Thymus (tissue), 11 donors: ENCODE measurements around the gene ZNF22. TPM values are rescaled to one million over a fixed set of nuclear protein-coding genes. Genes with fewer than 3 reads are reported as not detected.
A peak's percentile ranks its signal among the peaks of the same experiment; 100 is the strongest.

Experiments
- DNase-seq, 9 donors: peaks; one replicate each; pipeline ENCODE4 v3.0.0-alpha.2; 2013; ENCODE audit warnings: low spot score in 9 of 9, low read depth in 6 of 9, missing footprints in 1 of 9
- H3K27ac ChIP-seq, 2 donors: one replicate each; pipeline ENCODE4 v1.5.1; 2013; ENCODE audit warnings: control low read depth in 1 of 2, low read depth in 1 of 2, low read length in 1 of 2, mild to moderate bottlenecking in 1 of 2, moderate library complexity in 1 of 2
- H3K27me3 ChIP-seq, 2 donors: one replicate each; pipeline ENCODE4 v1.5.1; 2013; ENCODE audit warnings: low read length in 1 of 2; ENCODE audit not compliant: control insufficient read depth in 2 of 2, insufficient read depth in 1 of 2
- H3K36me3 ChIP-seq, 2 donors: one replicate each; pipeline ENCODE4 v1.5.1; 2013; ENCODE audit warnings: low read length in 1 of 2, mild to moderate bottlenecking in 1 of 2, moderate library complexity in 1 of 2; ENCODE audit not compliant: control insufficient read depth in 2 of 2, insufficient read depth in 2 of 2
- H3K4me1 ChIP-seq, 2 donors: one replicate each; pipeline ENCODE4 v1.5.1; 2013; ENCODE audit warnings: low read length in 2 of 2; ENCODE audit not compliant: control insufficient read depth in 2 of 2, insufficient read depth in 2 of 2
- H3K4me3 ChIP-seq, 2 donors: one replicate each; pipeline ENCODE4 v1.5.1; 2013; ENCODE audit warnings: low read length in 2 of 2, control low read depth in 1 of 2, mild to moderate bottlenecking in 1 of 2
- H3K9me3 ChIP-seq, 2 donors: one replicate each; pipeline ENCODE4 v1.5.1; 2013; ENCODE audit warnings: low read length in 1 of 2, mild to moderate bottlenecking in 1 of 2; ENCODE audit not compliant: control insufficient read depth in 2 of 2, insufficient read depth in 1 of 2
- WGBS: extraction: QIAGEN DNeasy Blood & Tissue Kit; methylation state at CpG from one replicate; pipeline ENCODE4 v1.1.7; 2013; 5-methylcytosine and 5-hydroxymethylcytosine counted together
- polyA plus RNA-seq: library from polyadenylated mRNA; stranded (reverse); fragments of 200-250 nt; gene quantifications from one replicate; pipeline ENCODE4 v1.2.3, GENCODE V29; 2013
- total RNA-seq: library from RNA; stranded (reverse); fragments of 120-200 nt; gene quantifications from one replicate; pipeline ENCODE4 v1.2.4, GENCODE V29; 2013
- donor health status: healthy.

Gene ZNF22
- total and polyA plus RNA-seq, 2 donors: 51.7 to 83.1 TPM

DNA sequence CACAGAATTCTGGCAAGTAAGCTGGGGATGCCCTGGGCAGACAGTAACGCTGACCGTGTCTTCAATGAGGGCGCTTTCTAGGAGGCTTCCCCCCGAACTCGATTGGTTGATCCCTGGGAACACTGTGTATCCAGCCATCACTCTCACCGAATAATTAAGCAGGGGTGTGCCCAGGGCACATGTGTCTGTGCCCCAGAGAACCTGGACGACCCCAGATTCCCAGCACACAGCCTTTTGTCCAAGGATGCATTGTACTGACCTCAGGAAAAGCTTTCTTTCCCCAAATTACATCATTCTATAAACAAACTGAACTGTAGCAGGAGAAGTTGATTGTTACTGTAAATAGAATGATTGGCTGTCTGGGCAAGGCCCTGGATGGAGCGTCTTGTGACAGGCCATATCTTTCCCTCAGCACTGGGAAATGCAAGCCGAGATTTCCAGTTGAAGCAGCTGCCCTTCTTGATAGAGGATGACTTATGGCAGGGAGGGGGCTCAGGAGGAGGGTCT is 15.5 kb upstream of the ZNF22 start:
- WGBS: 96% methylated on average over 9 of the region's 9 CpGs
- Histone ChIP-seq H3K27ac (no peak overlapping the region), H3K27me3 (no peaks in the 10 kb centered on the region), H3K4me1 (peaks cover 0 to 22% of the 10 kb centered on the region in 2 donors), H3K36me3 (no peaks in the 10 kb centered on the region), H3K4me3 (no peak overlapping the region), H3K9me3 (no peaks in the 10 kb centered on the region)
- DNase-seq: no peak

DNA sequence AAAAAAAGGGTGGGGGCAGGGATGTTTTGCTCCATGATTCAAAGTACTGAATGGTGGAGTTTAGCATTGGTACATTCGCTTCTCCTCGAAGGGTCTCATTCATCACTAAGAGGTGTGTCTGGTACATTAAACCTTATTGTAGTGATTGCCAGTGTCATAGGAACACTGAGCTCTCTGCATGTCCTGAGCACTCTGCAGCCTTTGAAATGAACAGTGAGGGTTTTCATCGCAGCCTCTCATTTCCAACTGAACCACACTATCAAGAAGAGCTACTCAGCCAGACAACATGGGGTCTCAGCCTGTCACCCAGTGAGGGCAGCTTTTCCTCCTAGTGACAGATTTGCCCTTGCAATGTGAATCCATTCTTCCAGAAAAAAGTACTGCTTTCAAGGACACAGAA is 14.5 kb upstream of the ZNF22 start:
- DNase-seq: no peak
- Histone ChIP-seq H3K4me1 (peaks cover 0 to 21% of the 10 kb centered on the region in 2 donors), H3K36me3 (no peaks in the 10 kb centered on the region), H3K27ac (no peak overlapping the region), H3K27me3 (no peaks in the 10 kb centered on the region), H3K4me3 (no peak overlapping the region), H3K9me3 (no peaks in the 10 kb centered on the region)
- 99% methylated on average over 3 of the region's 3 CpGs for WGBS

DNA sequence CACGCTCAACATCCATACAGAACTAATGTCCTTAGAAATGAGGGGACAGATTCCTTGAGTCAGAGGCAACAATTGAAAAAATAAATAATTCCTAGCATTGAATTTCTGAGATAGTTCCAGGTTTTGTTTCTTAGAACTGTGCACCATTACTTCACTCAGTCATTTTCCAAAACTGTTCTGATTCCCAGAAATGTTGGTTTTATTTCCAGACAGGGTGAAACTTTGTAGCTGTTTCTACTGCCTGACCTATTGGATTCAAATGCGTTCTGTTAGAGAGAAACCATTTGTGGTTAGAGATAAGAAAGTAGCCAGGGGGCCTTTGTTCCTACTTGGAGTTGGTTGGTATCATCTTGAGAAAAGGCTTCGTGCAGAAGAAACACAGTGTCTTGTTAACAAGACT is 14.1 kb upstream of the ZNF22 start:
- DNase-seq: no peak
- Histone ChIP-seq H3K27ac (no peak overlapping the region), H3K27me3 (no peaks in the 10 kb centered on the region), H3K4me3 (no peak overlapping the region), H3K36me3 (no peaks in the 10 kb centered on the region), H3K4me1 (peaks cover 0 to 21% of the 10 kb centered on the region in 2 donors), H3K9me3 (no peaks in the 10 kb centered on the region)
- 44% methylated on average over 3 of the region's 3 CpGs for WGBS

DNA sequence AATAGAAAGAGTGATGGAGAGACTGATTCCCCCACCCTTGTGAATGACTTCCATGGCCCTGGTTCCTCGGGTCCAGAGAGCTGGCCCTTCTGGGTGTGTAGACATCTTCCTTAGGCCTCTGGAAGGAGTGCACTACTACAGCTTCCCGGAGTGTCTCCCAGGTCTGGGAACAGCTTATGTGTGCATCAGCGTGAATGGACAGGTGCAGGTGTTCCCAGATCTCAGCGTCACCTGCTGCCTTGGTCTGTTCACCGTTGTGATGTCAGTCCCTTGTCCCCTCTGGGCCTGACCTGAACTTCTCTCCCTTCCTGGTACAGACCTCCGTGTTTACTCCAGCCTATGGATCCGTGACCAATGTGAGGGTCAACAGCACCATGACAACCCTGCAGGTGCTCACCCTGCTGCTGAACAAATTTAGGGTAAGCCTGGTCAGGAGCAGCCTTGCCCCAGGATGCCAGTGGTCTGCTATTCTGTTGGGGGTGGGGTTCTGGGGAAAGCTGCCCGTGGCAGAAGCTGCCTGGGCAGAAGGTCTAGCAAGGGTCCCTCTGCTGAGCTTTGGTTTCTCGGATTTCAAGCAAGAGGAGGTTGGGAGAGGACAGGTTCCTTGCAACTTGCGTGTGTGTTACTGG is 11.7 kb upstream of the ZNF22 start:
- no peak overlapping the region for H3K4me3 ChIP-seq
- WGBS: 98% methylated on average over 10 of the region's 10 CpGs
- H3K27me3 ChIP-seq: peaks cover 0 to 6% of the 10 kb centered on the region in 2 donors
- no peaks in the 10 kb centered on the region for H3K9me3 ChIP-seq
- DNase-seq: no peak
- H3K27ac ChIP-seq: no peak overlapping the region
- H3K4me1 ChIP-seq: peaks cover 0 to 21% of the 10 kb centered on the region in 2 donors
- peaks cover 0 to 2% of the 10 kb centered on the region in 2 donors for H3K36me3 ChIP-seq

- H3K36me3 ChIP-seq: peaks cover 0 to 2% of the 10 kb centered on the region in 2 donors
- DNase-seq: no peak
- H3K27me3 ChIP-seq: peaks cover 0 to 6% of the 10 kb centered on the region in 2 donors
- WGBS: 91% methylated on average over 14 of the region's 14 CpGs
- H3K27ac ChIP-seq: no peak overlapping the region
- no peak overlapping the region for H3K4me3 ChIP-seq
- H3K4me1 ChIP-seq: peaks cover 0 to 24% of the 10 kb centered on the region in 2 donors
- no peaks in the 10 kb centered on the region for H3K9me3 ChIP-seq
Measured at GRCh38 chr10:44989597-44990301, 11.0 kb upstream of the ZNF22 start.

- Histone ChIP-seq H3K9me3 (no peaks in the 10 kb centered on the region), H3K36me3 (peaks cover 0 to 2% of the 10 kb centered on the region in 2 donors), H3K27ac (no peak overlapping the region), H3K4me1 (peaks cover 4 to 30% of the 10 kb centered on the region in 2 donors), H3K4me3 (no peak overlapping the region), H3K27me3 (peaks cover 0 to 6% of the 10 kb centered on the region in 2 donors)
- WGBS: 13% methylated on average over 8 of the region's 8 CpGs
- DNase-seq: peak in 1 of 9 donors; percentile 51
Measured at GRCh38 chr10:44990302-44990655, 10.4 kb upstream of the ZNF22 start.

DNA sequence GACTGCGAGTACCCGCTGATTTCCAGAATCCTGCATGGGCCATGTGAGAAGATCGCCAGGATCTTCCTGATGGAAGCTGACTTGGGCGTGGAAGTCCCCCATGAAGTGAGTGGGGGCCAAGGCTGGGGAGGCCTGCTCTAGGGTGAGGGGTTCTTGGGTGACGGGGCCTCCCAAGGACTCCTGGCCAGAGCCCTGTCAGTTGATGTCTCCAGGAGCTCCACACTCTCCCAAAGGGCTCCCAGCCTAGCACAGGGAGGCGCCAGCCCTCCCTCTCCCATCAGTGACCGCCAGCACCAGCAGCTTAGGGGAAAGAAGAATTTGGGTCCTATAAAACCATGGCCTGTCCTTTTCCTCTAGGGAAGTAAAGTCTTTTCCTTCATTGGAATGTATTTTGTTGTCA is 9.8 kb upstream of the ZNF22 start:
- Histone ChIP-seq H3K27me3 (peaks cover 0 to 6% of the 10 kb centered on the region in 2 donors), H3K36me3 (peaks cover 0 to 2% of the 10 kb centered on the region in 2 donors), H3K4me1 (peaks cover 11 to 37% of the 10 kb centered on the region in 2 donors), H3K9me3 (no peaks in the 10 kb centered on the region), H3K4me3 (no peak overlapping the region), H3K27ac (no peak overlapping the region)
- DNase-seq: no peak
- 95% methylated on average over 7 of the region's 7 CpGs for WGBS

DNA sequence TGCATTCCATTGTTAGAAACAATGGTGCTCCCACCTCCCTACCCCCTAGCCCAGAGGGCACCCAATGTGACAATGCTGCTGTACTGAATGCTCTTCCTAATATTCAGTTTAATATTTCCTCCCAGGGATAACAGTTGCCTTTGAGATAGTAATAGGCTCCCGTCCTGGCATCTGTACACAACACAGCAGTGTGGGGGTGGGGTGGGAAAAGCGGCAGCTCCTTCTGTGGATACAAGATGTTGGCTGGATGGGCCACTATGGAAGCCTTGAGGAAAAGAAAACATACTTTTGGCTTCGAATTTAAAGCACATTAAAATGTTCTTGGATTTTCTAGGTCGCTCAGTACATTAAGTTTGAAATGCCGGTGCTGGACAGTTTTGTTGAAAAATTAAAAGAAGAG is 9.2 kb upstream of the ZNF22 start:
- no peak for DNase-seq
- H3K27ac ChIP-seq: no peak overlapping the region
- peaks cover 0 to 2% of the 10 kb centered on the region in 2 donors for H3K36me3 ChIP-seq
- peaks cover 17 to 43% of the 10 kb centered on the region in 2 donors for H3K4me1 ChIP-seq
- no peak overlapping the region for H3K4me3 ChIP-seq
- H3K9me3 ChIP-seq: no peaks in the 10 kb centered on the region
- 94% methylated on average over 5 of the region's 5 CpGs for WGBS
- peaks cover 0 to 6% of the 10 kb centered on the region in 2 donors for H3K27me3 ChIP-seq

DNA sequence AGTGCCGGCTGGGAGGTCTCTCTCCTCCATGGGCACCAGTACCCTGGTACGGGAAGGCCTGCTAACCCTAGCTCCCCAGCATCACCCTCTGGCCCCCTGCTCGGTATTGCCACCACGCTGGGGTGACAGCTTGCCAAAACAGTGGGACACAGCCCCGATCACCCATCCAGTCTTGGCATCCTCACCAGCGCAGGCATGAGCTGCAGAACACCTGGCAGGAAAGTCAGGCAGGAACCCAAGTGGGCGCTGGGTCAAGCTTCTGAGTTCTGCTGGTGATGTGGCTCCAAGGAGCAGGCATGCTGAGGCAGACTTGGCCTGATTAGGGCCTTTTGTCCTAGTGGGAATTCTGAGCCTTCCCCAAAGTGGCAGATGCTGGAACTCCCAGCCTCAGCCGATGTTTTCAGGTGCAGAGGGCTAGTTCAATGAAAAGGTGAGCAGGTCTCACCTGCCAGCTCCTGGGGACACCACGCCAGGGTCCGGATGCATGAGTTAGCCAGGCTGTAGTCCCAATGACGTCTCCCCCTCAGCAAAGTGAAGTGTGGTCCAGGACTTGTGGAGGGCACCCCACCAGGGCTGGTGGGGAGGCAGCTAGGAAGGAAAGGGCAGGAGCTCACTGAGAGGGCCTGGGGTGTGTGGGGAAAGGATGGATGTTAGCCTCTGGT is 8.5 kb upstream of the ZNF22 start:
- 96% methylated on average over 11 of the region's 11 CpGs for WGBS
- no peak for DNase-seq
- Histone ChIP-seq H3K36me3 (peaks cover 0 to 2% of the 10 kb centered on the region in 2 donors), H3K4me1 (peaks cover 22 to 47% of the 10 kb centered on the region in 2 donors), H3K9me3 (no peaks in the 10 kb centered on the region), H3K27me3 (peaks cover 0 to 6% of the 10 kb centered on the region in 2 donors), H3K27ac (no peak overlapping the region), H3K4me3 (no peak overlapping the region)
